Activated T-helper 9 cell treated with anti-CD3 and anti-CD28 coated beads, Interleukin-2, amount 50 U/mL, for 16 hours (primary cell): ENCODE results near the gene PPY.
"Not testable (repeated sequence)": the region's sequence is repeated elsewhere in the genome, so short reads cannot be mapped to it uniquely, and the experiment has no call there.

Experiments
- DNase-seq: peaks from one replicate; pipeline ENCODE4 v3.0.0-alpha.2; 2020; ENCODE audit warnings: low read depth

PPY gene

GRCh38 chr17:43905400-43905984 is 36.8 kb downstream of the PPY start:
- DNase-seq, result no peak

DNA sequence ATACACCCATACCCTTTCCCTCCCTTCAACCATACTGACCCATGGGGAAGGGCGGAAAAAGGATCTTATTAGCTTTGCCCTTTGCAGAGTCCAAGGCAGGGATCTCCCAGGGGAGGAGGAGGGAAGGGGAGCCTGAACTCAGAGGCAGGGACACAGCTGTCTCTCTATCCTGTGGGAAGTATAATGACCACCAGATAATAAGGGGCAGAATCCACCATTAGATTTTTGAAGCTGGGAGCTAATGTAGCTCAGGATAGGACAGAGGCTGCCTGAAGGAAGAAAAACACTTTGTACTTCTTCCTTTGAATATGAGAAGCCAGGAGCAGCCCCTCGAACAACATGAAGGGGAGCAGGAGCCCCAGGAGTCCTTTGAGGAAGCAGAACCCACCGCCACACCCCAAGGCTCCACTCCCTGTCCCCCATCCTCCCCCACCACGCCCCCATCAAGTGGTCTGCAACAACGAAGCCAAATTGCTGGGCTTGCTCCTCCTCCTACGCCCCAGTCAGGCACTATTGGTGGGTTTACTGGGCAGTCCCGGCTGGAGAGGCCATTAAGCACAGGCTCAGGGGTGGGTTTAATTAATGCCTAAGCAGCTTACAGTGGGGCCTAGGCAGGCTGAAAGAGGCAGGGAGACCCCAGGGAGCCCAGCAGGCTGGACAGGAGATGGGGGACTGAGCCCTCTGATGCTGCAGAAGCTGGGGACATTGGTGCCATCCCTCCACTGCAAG is 40.3 kb downstream of the PPY start:
- DNase-seq, result no peak

DNA sequence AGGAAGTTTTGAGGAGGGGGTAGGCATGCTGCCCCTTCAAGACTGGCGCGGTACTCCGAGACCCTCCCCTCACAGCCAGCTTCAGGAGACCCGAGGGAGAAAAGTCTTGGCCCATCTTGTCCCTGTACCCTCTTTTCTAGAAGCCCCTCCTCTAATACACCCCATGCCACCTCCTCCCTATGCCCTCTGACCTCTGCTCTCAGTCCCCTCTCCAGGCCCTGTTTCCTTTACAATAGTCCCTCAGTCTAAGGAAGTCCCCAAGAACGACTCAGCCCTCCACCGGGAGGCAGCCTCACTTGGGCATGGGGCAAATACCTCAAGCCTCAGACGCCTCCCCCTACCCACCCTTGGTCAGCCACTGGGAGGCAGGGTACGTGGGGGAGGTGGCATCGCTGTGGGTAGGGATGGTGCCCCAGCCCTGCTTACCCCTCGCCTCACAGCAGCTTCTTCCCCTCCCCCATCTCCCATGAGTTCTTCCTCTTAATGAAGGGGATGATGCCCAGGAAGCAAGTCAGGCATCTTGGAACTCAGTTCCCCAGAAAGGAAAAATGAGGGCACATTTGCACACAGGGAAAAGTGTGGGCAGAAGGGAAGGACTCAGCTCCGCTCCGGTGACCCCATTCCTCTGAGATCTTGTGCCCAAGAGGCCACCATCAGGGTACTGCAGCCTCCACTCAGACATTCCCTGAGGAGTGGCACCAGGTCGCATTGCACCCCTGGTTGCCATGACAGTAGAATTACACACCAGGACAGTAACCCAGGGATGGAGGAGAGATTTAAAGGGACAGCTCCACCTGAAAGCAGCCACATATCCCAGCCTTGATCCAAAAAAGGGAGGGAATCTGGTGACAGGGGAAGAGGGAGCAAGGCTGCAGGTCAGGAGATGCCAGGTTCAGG is 41.2 kb downstream of the PPY start:
- DNase-seq, result no peak

DNA sequence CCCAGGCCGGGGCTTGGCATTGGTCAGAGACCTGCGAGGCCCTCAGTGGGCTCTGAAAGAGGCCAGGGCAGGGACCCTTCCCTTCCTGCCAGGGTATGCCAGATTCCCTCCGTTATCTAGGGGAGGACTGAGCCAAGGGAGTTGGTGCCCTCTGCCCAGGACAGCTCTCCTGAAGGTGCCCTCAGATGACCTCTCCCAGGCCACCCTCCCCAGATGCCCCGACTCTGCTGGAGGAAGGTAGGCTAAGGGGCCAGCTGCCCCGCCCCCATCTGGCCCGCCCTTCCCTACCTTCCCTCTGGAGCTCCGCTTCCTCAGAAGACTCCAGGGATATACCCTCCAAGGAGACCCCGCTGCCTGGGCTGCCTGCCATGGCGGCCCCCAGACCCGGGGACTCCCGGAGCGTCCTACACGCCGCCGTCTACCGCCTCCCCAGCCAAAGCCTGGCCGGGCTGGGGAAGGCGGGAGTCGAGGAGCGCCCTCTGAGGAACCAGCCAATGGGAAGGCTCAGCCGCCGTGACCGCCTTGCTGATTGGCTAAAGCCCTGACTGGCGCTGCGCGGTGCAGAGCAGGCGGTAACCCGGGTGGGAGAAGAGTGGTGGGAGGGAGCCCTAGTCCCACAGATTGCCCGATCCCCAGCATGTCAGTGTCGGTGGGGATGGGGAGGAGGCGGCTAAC is 42.0 kb downstream of the PPY start:
- DNase-seq, result peak; percentile 68

GRCh38 chr17:43898446-43898845 is 43.8 kb downstream of the PPY start:
- DNase-seq, result no peak

DNA sequence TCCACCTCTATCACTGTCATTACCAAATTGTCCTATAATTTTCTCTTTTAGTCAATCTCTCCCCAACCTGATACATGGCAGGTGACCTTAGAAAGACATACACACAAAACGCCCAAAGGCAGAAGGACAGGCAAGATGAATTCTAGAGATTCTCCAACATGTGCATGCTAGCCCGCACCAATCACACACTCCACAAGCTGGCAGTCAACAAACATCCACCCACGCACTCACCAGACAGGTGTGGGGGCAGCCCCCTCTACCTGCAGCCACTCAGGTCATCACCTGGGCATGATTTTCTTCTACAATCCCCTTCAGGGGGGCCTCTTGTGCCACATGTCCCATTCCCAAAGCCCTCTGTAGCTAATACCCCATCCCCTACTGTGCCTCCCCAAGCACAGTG is 44.4 kb downstream of the PPY start:
- no peak for DNase-seq

GRCh38 chr17:43894494-43894893 is 47.8 kb downstream of the PPY start:
- DNase-seq, result not testable (repeated sequence)

GRCh38 chr17:43892647-43892952 is 49.7 kb downstream of the PPY start:
- no peak for DNase-seq

- DNase-seq, result no peak
These were observed 50.2 kb downstream of the PPY start for GRCh38 chr17:43891851-43892646.
